SK-N-SH (cell line): ENCODE data around the gene TNFAIP2. TPM values are rescaled to one million over a fixed set of nuclear protein-coding genes. Genes with fewer than 3 reads are reported as not detected.

Experiments
- CTCF ChIA-PET: fragments of 300-600, 350-600 bp; formaldehyde crosslinking; extraction: SDS; loops from one replicate; lab custom pipeline; 2021; lab: Yijun Ruan, JAX
- POLR2A ChIA-PET: fragments of 350-600 bp; sonication (Branson Sonifier 250); formaldehyde crosslinking; extraction: SDS; loops from one replicate; lab custom pipeline; 2020; ENCODE audit warnings: antibody characterized with exemption, inconsistent platforms; lab: Yijun Ruan, JAX
- DNase-seq: peaks from one replicate; pipeline ENCODE4 v3.0.0; 2012
- H2AFZ ChIP-seq: fragments of 200-600 bp; sonication (generic); 2 replicates; pipeline ENCODE4 v1.8.1; 2016; ENCODE audit warnings: antibody characterized with exemption, mild to moderate bottlenecking, low read depth
- H3F3A ChIP-seq: fragments of 200-600 bp; sonication (generic); replicated peaks from 2 replicates; pipeline ENCODE3; 2016; ENCODE audit warnings: antibody characterized with exemption, mild to moderate bottlenecking; ENCODE audit not compliant: insufficient read depth
- H3K27ac ChIP-seq, 2 experiments: fragments of 200-500 bp in 1 of 2; fragments of 200-600 bp in 1 of 2; sonication (Bioruptor generic) in 1 of 2; sonication (generic), shearing (Covaris generic) in 1 of 2; 2 replicates each; pipeline versions ENCODE4 v1.5.1 to v1.6.1; 2014 to 2016; ENCODE audit warnings: low read depth in 2 of 2, inconsistent platforms in 1 of 2, low read length in 1 of 2, mild to moderate bottlenecking in 1 of 2, mixed read lengths in 1 of 2
- H3K27me3 ChIP-seq: fragments of 200-600 bp; sonication (generic), shearing (Covaris generic); 2 replicates; pipeline ENCODE4 v1.6.1; 2016; ENCODE audit warnings: mixed run types; ENCODE audit not compliant: insufficient read depth
- H3K36me3 ChIP-seq, 2 experiments: fragments of 200-500 bp in 1 of 2; fragments of 200-600 bp in 1 of 2; sonication (Bioruptor generic) in 1 of 2; sonication (generic) in 1 of 2; replicated peaks in 1 of 2; 2 replicates each; pipeline versions ENCODE3 to v1.5.1; 2014 to 2016; ENCODE audit warnings: low read length in 1 of 2, mild to moderate bottlenecking in 1 of 2; ENCODE audit not compliant: insufficient read depth in 2 of 2, control insufficient read depth in 1 of 2
- H3K4me1 ChIP-seq, 2 experiments: fragments of 200-500 bp in 1 of 2; fragments of 200-600 bp in 1 of 2; sonication (Bioruptor generic) in 1 of 2; sonication (generic), shearing (Covaris generic) in 1 of 2; 2 replicates each; pipeline versions ENCODE4 v1.5.1 to v1.6.1; 2014 to 2016; ENCODE audit warnings: low read depth in 1 of 2, low read length in 1 of 2, mixed run types in 1 of 2; ENCODE audit not compliant: insufficient read depth in 2 of 2, control insufficient read depth in 1 of 2
- H3K4me2 ChIP-seq: fragments of 200-600 bp; sonication (generic), shearing (Covaris generic); 2 replicates; pipeline ENCODE4 v1.6.1; 2017; ENCODE audit warnings: mixed run types
- H3K4me3 ChIP-seq, 2 experiments: fragments of 200-500 bp in 1 of 2; fragments of 200-600 bp in 1 of 2; sonication (Bioruptor generic) in 1 of 2; sonication (generic), shearing (Covaris generic) in 1 of 2; 2 replicates each; pipeline versions ENCODE4 v1.5.1 to v1.8.1; 2014 to 2016; ENCODE audit warnings: low read depth in 2 of 2, inconsistent platforms in 1 of 2, low read length in 1 of 2, mild to moderate bottlenecking in 1 of 2, mixed read lengths in 1 of 2, moderate library complexity in 1 of 2
- H3K79me2 ChIP-seq: fragments of 200-600 bp; sonication (generic); 2 replicates; pipeline ENCODE4 v1.8.1; 2017; ENCODE audit warnings: mild to moderate bottlenecking; ENCODE audit not compliant: insufficient read depth
- H3K9ac ChIP-seq: fragments of 200-600 bp; sonication (generic); 2 replicates; pipeline ENCODE4 v1.6.1; 2017; ENCODE audit warnings: mixed run types
- H3K9me2 ChIP-seq: fragments of 200-600 bp; sonication (generic); 2 replicates; pipeline ENCODE4 v1.6.1; 2017; ENCODE audit warnings: mixed run types
- H3K9me3 ChIP-seq: fragments of 200-600 bp; sonication (generic); 2 replicates; pipeline ENCODE4 v1.6.1; 2017; ENCODE audit warnings: mixed run types, mild to moderate bottlenecking, moderate library complexity
- H4K20me1 ChIP-seq: fragments of 200-600 bp; sonication (generic); 2 replicates; pipeline ENCODE4 v1.6.1; 2017; ENCODE audit warnings: mild to moderate bottlenecking, mixed run types; ENCODE audit not compliant: insufficient read depth
- CTCF ChIP-seq: fragments of 200-600 bp; sonication (generic); IDR thresholded peaks from 2 replicates; pipeline ENCODE4 v1.6.1; 2017; ENCODE audit warnings: antibody characterized with exemption, mild to moderate bottlenecking, moderate library complexity
- EP300 ChIP-seq, 2 experiments: IDR thresholded peaks; 2 replicates each; pipeline versions ENCODE4 v1.4.0 to v1.6.1; 2012; ENCODE audit warnings: borderline replicate concordance in 1 of 2, low read depth in 1 of 2, low read length in 1 of 2
- JUND ChIP-seq: IDR thresholded peaks from 2 replicates; pipeline ENCODE4 v1.4.0; 2012
- MAX ChIP-seq: IDR thresholded peaks from 2 replicates; pipeline ENCODE4 v1.4.0; 2012; ENCODE audit warnings: low read depth
- POLR2AphosphoS5 ChIP-seq: IDR thresholded peaks from 2 replicates; pipeline ENCODE4 v1.6.1; 2012; ENCODE audit warnings: low read depth, low read length
- RAD21 ChIP-seq: IDR thresholded peaks from 2 replicates; pipeline ENCODE4 v1.6.1; 2012; ENCODE audit warnings: mild to moderate bottlenecking, low read length
- REST ChIP-seq: IDR thresholded peaks from 2 replicates; pipeline ENCODE4 v1.6.1; 2012; ENCODE audit warnings: mild to moderate bottlenecking, low read depth, low read length, moderate library complexity
- RXRA ChIP-seq: IDR thresholded peaks from 2 replicates; pipeline ENCODE4 v1.4.0; 2012; ENCODE audit warnings: low read depth, mild to moderate bottlenecking, borderline replicate concordance
- YY1 ChIP-seq: IDR thresholded peaks from 2 replicates; pipeline ENCODE4 v1.4.0; 2012; ENCODE audit warnings: low read depth, mild to moderate bottlenecking
- ZBTB33 ChIP-seq: IDR thresholded peaks from 2 replicates; pipeline ENCODE4 v1.4.0; 2012; ENCODE audit warnings: low read depth, borderline replicate concordance
- WGBS: methylation state at CpG from one replicate; pipeline ENCODE4 v1.1.6; 2017; ENCODE audit warnings: low lambda C conversion rate; 5-methylcytosine and 5-hydroxymethylcytosine counted together
- polyA plus RNA-seq, 3 experiments: library from polyadenylated mRNA; depleted of rRNA; stranded (reverse); fragments of >200 nt; gene quantifications; 2 replicates each; pipeline ENCODE4 v1.2.3, GENCODE V29; 2012
- TF ChIP-seq, protein P1 (sequence below): fragments of 150-350 bp; IDR thresholded peaks from 2 replicates; pipeline ENCODE4 v1.6.1; 2016; ENCODE audit warnings: mild to moderate bottlenecking, low read depth, low read length
- TF ChIP-seq, protein P2 (sequence below): fragments of 150-350 bp; IDR thresholded peaks from 2 replicates; pipeline ENCODE4 v1.6.1; 2017; ENCODE audit warnings: antibody characterized with exemption, low read length, low read depth, borderline replicate concordance

Gene TNFAIP2
- polyA plus RNA-seq, 1 of the 3 experiments (the other 2 are of a cell fraction) = 16.0 TPM

DNA sequence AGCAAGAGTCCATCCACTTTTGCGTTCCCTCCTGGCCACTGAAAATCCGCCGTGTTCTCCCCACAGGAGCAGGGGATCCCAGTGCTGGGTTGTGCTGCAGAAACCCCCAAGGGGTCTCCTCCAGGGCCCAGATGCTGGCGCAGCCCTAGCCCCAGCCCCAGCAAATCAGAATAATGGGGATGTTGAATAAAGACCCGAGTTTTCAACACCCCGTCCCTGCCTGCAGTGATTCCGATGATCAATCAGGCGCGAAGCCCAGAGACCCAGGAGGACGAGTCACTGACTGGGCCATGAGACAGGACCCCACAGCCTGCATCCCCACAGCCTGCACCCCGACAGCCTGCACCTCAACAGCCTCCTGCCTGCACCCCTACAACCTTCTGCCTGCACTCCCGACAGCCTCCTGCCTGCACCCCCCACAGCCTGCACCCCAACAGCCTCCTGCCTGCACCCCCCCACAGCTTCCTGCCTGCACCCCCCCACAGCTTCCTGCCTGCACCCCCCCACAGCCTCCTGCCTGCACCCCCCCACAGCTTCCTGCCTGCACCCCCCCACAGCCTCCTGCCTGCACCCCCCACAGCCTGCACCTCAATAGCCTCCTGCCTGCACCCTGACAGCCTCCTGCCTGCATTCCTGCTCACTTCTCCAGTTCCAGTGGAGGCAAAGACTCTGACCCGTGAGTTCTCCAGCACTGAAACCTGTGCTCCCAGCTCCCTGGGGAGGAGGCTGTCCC lies 37.2 kb downstream of the TNFAIP2 start (continued):
- TF ChIP-seq CTCF (no peak), EP300 (IDR thresholded peaks at IDR 0.05; ENCODE audit: borderline replicate concordance in 1 of 2, low read depth in 1 of 2, low read length in 1 of 2) (no peak), JUND (no peak), YY1 (no peak), ZBTB33 (no peak), POLR2AphosphoS5 (no peak), MAX (no peak), RXRA (no peak), RAD21 (no peak)

DNA sequence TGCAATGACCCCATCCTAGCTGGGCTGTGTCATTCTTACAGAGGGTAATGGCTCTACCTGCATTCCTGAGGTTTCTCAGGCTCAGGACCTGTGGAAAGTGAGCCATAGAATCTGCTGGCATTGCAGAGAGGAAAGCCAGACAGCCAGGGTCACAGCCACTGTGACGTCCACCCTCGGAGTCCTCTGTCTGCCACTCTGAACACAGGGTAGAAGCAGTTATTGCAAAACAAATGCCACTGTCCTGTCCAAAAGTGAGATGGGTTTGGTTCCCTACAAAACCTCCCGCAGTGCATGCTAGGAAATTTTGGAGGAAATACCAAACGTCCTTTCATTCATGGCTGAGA lies 37.8 kb downstream of the TNFAIP2 start:
- 63% methylated on average over 4 of the region's 4 CpGs for WGBS
- H3K27ac ChIP-seq = no peak overlapping the region
- no peaks in the 10 kb centered on the region for H3K9me2 ChIP-seq
- no peaks in the 10 kb centered on the region for H3K36me3 ChIP-seq
- no peaks in the 10 kb centered on the region for H4K20me1 ChIP-seq
- H3K4me2 ChIP-seq = no peak overlapping the region
- DNase-seq = no peak
- TF ChIP-seq, protein P1, sequence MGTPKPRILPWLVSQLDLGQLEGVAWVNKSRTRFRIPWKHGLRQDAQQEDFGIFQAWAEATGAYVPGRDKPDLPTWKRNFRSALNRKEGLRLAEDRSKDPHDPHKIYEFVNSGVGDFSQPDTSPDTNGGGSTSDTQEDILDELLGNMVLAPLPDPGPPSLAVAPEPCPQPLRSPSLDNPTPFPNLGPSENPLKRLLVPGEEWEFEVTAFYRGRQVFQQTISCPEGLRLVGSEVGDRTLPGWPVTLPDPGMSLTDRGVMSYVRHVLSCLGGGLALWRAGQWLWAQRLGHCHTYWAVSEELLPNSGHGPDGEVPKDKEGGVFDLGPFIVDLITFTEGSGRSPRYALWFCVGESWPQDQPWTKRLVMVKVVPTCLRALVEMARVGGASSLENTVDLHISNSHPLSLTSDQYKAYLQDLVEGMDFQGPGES = no peak
- TF ChIP-seq, protein P2, sequence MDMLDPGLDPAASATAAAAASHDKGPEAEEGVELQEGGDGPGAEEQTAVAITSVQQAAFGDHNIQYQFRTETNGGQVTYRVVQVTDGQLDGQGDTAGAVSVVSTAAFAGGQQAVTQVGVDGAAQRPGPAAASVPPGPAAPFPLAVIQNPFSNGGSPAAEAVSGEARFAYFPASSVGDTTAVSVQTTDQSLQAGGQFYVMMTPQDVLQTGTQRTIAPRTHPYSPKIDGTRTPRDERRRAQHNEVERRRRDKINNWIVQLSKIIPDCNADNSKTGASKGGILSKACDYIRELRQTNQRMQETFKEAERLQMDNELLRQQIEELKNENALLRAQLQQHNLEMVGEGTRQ = no peak
- TF ChIP-seq REST = no peak
- TF ChIP-seq, all 33 proteins: peak for 0
- peaks cover 0 to 3% of the 10 kb centered on the region in 2 experiments; a peak in 1 of 4 replicates for H3K4me1 ChIP-seq
- no peaks in the 10 kb centered on the region for H3F3A ChIP-seq
- no peak overlapping the region for H3K9ac ChIP-seq
- H3K4me3 ChIP-seq = no peak overlapping the region
- H3K79me2 ChIP-seq = no peaks in the 10 kb centered on the region
- ChIA-PET CTCF (interaction anchor here (1.3 to 4.4 kb wide), 3 partner anchors 23 to 56 kb away, joined by 3 to 32 read pairs (median 4); no protein-coding TSS in a partner anchor), POLR2A (no interaction called here)
- H3K27me3 ChIP-seq = no peaks in the 10 kb centered on the region
- H2AFZ ChIP-seq = no peak overlapping the region
- H3K9me3 ChIP-seq = no peaks in the 10 kb centered on the region
